ENCODE measurements around the gene MFNG. TPM values are rescaled to one million over a fixed set of nuclear protein-coding genes. Genes with fewer than 3 reads are reported as not detected.
"Not testable (repeated sequence)": the region's sequence is repeated elsewhere in the genome, so short reads cannot be mapped to it uniquely, and the experiment has no call there.

Gene MFNG, protein sequence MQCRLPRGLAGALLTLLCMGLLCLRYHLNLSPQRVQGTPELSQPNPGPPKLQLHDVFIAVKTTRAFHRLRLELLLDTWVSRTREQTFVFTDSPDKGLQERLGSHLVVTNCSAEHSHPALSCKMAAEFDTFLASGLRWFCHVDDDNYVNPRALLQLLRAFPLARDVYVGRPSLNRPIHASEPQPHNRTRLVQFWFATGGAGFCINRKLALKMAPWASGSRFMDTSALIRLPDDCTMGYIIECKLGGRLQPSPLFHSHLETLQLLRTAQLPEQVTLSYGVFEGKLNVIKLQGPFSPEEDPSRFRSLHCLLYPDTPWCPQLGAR
- total RNA-seq, result 10 to 100 TPM; 11.3 to 16.1 (median 13.7) TPM
- long read RNA-seq, donor 1, transcript MFNG-201 (8 exons, 2,088 nt), result major isoform, 13 of 18 reads
- long read RNA-seq, donor 1, partial matches to known transcripts, result 2 of 18 reads
- long read RNA-seq, donor 1, other reads (novel, unspliced or antisense), result 3 of 18 reads
- long read RNA-seq, donor 2, transcript MFNG-201 (8 exons, 2,088 nt), result major isoform, 11 of 12 reads
- long read RNA-seq, donor 2, partial matches to known transcripts, result 0 of 12 reads
- long read RNA-seq, donor 2, other reads (novel, unspliced or antisense), result 1 of 12 reads

DNA sequence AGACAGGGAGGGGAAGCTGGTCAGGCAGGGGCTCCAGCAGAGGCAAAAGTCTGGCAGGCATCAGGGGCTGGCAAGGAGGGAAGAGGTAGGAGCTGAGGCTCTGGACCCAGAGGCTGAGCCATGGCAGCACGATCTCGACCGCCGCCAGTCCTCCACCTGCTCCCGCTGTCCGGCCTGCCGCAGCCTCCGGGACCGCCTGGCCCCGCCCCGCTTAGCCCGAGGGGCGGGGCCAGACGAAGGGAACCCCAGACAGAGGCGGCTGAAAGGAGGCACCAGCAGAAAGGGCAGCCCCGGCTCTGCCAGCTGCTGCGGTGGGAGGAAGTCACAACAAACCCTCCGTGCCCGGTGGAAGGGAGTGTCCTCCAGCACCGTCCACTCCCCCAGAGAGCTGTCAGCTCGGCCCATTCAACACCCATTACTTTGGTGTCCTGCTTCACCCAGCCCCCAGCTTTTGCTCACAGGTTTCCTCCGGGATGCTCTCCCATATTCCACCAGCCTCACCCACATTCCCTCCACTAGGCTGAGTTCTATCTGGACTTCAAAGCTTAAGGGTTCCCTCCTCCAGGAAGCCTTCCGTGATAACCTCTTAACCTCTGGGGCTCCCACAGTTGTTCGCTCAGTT lies at the start of gene MFNG:
TSS of gene MFNG (minus strand) at position 161 of the 622 bp plus-strand sequence. CDS start 207 bp downstream, outside the sequence.
- Histone ChIP-seq H3K36me3 (ENCODE audit: low read depth) (no peaks in the 10 kb centered on the region), H3K9me3 (no peaks in the 10 kb centered on the region), H3K4me3 (peak within 1 kb of the TSS; percentile 5), H3K4me1 (ENCODE audit: low read depth) (peaks cover 11% of the 10 kb centered on the region)
- intact Hi-C loops (cut with DNase I, micrococcal nuclease), result no loop called here
- DNase-seq, result peak; percentile 73 to 92 (median 85)
- ATAC-seq, result peak; percentile 85
- TF ChIP-seq, protein P1, sequence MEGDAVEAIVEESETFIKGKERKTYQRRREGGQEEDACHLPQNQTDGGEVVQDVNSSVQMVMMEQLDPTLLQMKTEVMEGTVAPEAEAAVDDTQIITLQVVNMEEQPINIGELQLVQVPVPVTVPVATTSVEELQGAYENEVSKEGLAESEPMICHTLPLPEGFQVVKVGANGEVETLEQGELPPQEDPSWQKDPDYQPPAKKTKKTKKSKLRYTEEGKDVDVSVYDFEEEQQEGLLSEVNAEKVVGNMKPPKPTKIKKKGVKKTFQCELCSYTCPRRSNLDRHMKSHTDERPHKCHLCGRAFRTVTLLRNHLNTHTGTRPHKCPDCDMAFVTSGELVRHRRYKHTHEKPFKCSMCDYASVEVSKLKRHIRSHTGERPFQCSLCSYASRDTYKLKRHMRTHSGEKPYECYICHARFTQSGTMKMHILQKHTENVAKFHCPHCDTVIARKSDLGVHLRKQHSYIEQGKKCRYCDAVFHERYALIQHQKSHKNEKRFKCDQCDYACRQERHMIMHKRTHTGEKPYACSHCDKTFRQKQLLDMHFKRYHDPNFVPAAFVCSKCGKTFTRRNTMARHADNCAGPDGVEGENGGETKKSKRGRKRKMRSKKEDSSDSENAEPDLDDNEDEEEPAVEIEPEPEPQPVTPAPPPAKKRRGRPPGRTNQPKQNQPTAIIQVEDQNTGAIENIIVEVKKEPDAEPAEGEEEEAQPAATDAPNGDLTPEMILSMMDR (IDR thresholded peaks at IDR 0.05), result no peak

DNA sequence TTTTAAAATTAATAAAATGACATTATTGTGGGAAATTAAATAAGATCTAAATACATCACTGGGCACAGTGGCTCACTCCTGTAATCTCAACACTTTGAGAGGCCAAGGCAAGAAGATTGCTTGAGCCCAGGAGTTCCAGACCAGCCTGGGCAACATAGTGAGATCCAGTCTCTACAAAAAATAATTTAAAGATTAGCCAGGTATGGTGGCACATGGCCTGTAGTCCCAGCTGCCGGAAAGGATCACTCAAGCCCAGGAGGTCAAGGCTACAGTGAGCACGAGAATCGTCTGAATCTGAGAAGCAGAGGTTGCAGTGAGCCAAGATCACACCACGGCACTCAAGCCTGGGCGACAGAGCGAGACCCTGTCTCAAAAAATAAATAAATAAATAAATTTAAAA lies 49.0 kb upstream of the MFNG start:
- Histone ChIP-seq H3K4me1 (ENCODE audit: low read depth) (peaks cover 18% of the 10 kb centered on the region), H3K9me3 (no peaks in the 10 kb centered on the region), H3K36me3 (ENCODE audit: low read depth) (no peaks in the 10 kb centered on the region), H3K4me3 (no peak overlapping the region)
- intact Hi-C loops (cut with DNase I, micrococcal nuclease), result loop anchor here in 1 of 2 donors (10.0 kb wide), 1 partner anchor 60 kb away; no protein-coding TSS in a partner anchor
- peak in 1 of 3 donors; percentile 8 for DNase-seq
- no peak for ATAC-seq
- TF ChIP-seq, protein P1 (IDR thresholded peaks at IDR 0.05), result no peak

DNA sequence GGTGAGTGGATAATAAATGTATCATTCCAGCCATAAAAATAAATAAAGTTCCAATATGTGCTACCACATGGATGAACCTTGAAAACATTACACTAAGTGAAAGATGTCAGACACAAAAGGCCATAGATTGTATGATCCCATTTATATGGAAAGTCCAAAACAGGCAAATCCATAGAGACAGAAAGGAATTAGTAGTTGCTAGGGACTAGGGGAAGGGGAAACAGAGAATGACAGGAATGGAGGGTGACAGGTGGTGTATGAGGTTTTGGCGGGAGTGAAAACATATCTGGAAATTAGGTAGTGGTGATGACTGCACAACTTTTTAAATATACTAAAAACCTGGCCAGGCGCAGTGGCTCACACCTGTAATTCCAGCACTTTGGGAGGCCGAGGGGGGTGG lies 48.3 kb upstream of the MFNG start:
- peaks cover 25% of the 10 kb centered on the region for H3K4me1 ChIP-seq (ENCODE audit: low read depth)
- no peak for ATAC-seq
- TF ChIP-seq, protein P1 (IDR thresholded peaks at IDR 0.05), result no peak
- no peak overlapping the region for H3K4me3 ChIP-seq
- peak in 1 of 3 donors; percentile 17 for DNase-seq
- H3K9me3 ChIP-seq, result no peaks in the 10 kb centered on the region
- H3K36me3 ChIP-seq (ENCODE audit: low read depth), result no peaks in the 10 kb centered on the region
- intact Hi-C loops (cut with DNase I, micrococcal nuclease), result loop anchor here in 1 of 2 donors (10.0 kb wide), 1 partner anchor 60 kb away; no protein-coding TSS in a partner anchor

DNA sequence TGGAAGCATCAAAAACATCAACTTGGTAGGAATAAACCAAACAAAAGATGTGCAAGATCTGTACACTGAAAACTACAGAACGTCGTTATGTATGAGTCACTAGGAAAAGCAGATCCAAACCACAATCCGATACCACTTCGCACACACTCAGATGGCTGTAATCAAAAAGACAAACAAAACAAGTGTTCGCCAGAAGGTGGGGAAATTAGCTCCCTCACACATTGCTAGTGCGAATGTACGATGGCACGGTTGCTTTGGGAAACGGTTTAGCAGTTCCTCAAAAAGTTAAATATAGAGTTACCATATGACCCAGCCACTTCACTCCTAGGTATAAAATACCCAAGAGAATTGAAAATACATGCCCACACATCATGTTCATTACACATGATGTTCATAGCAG lies 47.8 kb upstream of the MFNG start:
- TF ChIP-seq, protein P1 (IDR thresholded peaks at IDR 0.05), result no peak
- ATAC-seq, result peak; percentile 35
- no peaks in the 10 kb centered on the region for H3K9me3 ChIP-seq
- H3K4me3 ChIP-seq, result no peak overlapping the region
- intact Hi-C loops (cut with DNase I, micrococcal nuclease), result loop anchor here in 1 of 2 donors (10.0 kb wide), 1 partner anchor 61 kb away; no protein-coding TSS in a partner anchor
- DNase-seq, result peak in 1 of 3 donors; percentile 3
- H3K36me3 ChIP-seq (ENCODE audit: low read depth), result no peaks in the 10 kb centered on the region
- H3K4me1 ChIP-seq (ENCODE audit: low read depth), result peaks cover 27% of the 10 kb centered on the region

DNA sequence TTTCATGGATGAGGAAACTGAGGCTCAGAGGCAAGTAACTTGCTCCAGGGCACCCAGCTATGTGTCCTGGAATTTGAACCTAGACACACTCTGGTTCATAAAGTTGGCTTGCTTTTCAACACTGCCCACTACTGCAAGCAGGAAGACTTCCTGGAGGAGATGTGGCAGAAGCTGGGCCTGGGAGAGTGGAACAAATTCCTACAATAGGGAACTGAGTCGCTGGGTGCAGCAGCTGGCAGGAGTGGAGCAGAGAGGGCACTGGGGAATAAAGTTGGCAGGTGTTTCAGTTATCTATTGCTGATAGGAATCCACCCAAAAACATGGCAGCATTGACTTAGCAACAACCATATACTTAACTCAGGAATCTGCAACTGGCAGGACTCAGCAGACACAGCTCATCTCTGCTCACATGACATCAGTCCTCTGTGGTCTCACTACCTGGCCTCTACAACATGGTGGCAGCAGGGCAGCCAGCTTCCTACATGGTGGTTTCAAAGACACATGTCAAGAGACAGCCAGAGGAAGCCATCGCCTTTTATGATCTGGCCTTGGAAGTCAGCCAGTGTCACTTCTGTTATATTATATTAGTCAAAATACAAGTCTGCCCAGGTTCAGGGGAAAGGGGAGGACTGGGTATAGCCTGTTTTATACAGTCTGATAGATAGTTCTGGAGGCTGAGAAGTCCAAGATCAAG lies 43.6 kb upstream of the MFNG start:
- Histone ChIP-seq H3K4me3 (no peak overlapping the region), H3K4me1 (ENCODE audit: low read depth) (peaks cover 18% of the 10 kb centered on the region), H3K36me3 (ENCODE audit: low read depth) (no peaks in the 10 kb centered on the region), H3K9me3 (no peaks in the 10 kb centered on the region)
- intact Hi-C loops (cut with DNase I, micrococcal nuclease), result loop anchor here in 1 of 2 donors (5.0 to 10.0 kb wide), 2 partner anchors 65 to 112 kb away; no protein-coding TSS in a partner anchor
- peak; percentile 81 for ATAC-seq
- TF ChIP-seq, protein P1 (IDR thresholded peaks at IDR 0.05), result no peak
- DNase-seq, result peak; percentile 61 to 91 (median 64)

DNA sequence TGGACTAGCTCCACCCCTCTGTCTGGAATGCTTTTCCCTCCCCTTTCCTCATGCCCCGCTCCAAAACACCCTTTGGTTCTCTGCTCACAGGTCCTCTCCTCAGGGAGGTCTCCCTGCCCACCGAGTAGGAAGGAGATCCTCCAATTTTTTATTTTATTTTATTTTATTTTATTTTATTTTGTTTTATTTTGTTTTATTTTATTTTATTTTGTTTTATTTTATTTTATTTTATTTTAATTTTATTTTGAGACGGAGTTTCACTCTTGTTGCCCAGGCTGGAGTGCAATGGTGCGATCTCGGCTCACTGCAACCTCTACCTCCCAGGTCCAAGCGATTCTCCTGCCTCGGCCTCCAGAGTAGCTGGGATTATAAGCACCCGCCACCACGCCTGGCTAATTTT lies 41.8 kb upstream of the MFNG start:
- DNase-seq; H3K36me3 ChIP-seq (ENCODE audit: low read depth); ATAC-seq; H3K9me3 ChIP-seq; H3K4me3 ChIP-seq: not testable (repeated sequence)
- intact Hi-C loops (cut with DNase I, micrococcal nuclease), result loop anchor here in 1 of 2 donors (5.0 kb wide), 1 partner anchor 111 kb away; no protein-coding TSS in a partner anchor
- peaks cover 16% of the 10 kb centered on the region for H3K4me1 ChIP-seq (ENCODE audit: low read depth)

DNA sequence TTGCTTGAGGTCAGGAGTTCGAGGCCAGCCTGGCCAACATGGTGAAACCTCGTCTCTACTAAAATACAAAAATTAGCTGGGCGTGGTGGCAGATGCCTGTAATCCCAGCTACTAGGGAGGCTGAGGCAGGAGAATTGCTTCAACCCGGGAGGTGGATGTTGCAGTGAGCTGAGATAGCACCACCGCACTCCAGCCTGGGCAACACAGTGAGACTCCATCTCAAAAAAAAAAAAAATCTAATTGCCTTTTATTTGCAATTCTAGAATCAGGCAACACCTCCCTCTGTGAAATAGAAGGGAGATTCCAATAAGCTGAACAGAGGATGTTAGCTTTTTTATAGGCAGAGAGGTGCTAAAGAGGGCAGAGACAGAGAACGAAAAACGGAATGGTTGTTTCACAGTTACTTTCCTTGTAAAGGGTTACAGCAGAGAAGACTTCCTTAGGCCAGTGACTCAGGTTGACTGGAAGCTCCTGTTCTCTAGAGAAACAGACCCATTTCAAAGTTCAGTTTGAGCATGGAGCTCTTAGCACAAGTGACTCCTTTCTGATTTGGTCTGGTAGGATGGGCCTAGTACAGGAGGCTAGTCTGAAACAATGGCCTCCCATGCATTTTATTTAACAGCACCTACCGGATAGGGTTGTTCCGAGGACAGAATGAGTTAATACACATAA lies 41.0 kb upstream of the MFNG start:
- H3K4me3 ChIP-seq; H3K9me3 ChIP-seq; H3K36me3 ChIP-seq (ENCODE audit: low read depth): not testable (repeated sequence)
- peak in 1 of 3 donors; percentile 3 for DNase-seq
- peaks cover 16% of the 10 kb centered on the region for H3K4me1 ChIP-seq (ENCODE audit: low read depth)
- intact Hi-C loops (cut with DNase I, micrococcal nuclease), result loop anchor here in 1 of 2 donors (5.0 kb wide), 1 partner anchor 110 kb away; no protein-coding TSS in a partner anchor
- ATAC-seq, result peak; percentile 23

All from mucosa of descending colon (tissue), 3 donors.